Activated naive CD4-positive, alpha-beta T cell treated with Interleukin-2 at 50 U/mL for 16 hours (primary cell): ENCODE data around the gene TBC1D21.

Experiments used
- DNase-seq: peaks from one replicate; pipeline ENCODE4 v3.0.0-alpha.2; 2020

The TBC1D21 gene

GRCh38 chr15:73891328-73892315 is 18.3 kb downstream of the TBC1D21 start:
- no peak for DNase-seq

GRCh38 chr15:73892446-73893226 is 19.3 kb downstream of the TBC1D21 start:
- no peak for DNase-seq

GRCh38 chr15:73894133-73894814 is 20.9 kb downstream of the TBC1D21 start:
- no peak for DNase-seq

GRCh38 chr15:73897441-73898261 is 24.3 kb downstream of the TBC1D21 start:
- DNase-seq: peak; percentile 62

GRCh38 chr15:73899197-73900094 is 26.1 kb downstream of the TBC1D21 start:
- no peak for DNase-seq

GRCh38 chr15:73900095-73900712 is 26.8 kb downstream of the TBC1D21 start:
- DNase-seq: no peak

- no peak for DNase-seq
Measured at GRCh38 chr15:73901126-73901810, 27.9 kb downstream of the TBC1D21 start.

- no peak for DNase-seq
Measured at GRCh38 chr15:73902121-73903020, 29.0 kb downstream of the TBC1D21 start.

GRCh38 chr15:73904026-73904815 is 30.9 kb downstream of the TBC1D21 start:
- DNase-seq: no peak

- DNase-seq: no peak
Measured at GRCh38 chr15:73905225-73905827, 32.0 kb downstream of the TBC1D21 start.

- DNase-seq: no peak
Measured at GRCh38 chr15:73906346-73907034, 33.1 kb downstream of the TBC1D21 start.

GRCh38 chr15:73907035-73907408 is 33.7 kb downstream of the TBC1D21 start:
- DNase-seq: no peak

GRCh38 chr15:73908030-73908821 is 34.9 kb downstream of the TBC1D21 start:
- DNase-seq: peak; percentile 79

- DNase-seq: no peak
Measured at GRCh38 chr15:73908822-73909122, 35.4 kb downstream of the TBC1D21 start.

GRCh38 chr15:73909651-73910050 is 36.3 kb downstream of the TBC1D21 start:
- DNase-seq: no peak

GRCh38 chr15:73910522-73911303 is 37.3 kb downstream of the TBC1D21 start:
- no peak for DNase-seq
